Measurements from ENCODE around the gene JPH2. TPM values are rescaled to one million over a fixed set of nuclear protein-coding genes. Genes with fewer than 3 reads are reported as not detected.
A peak's percentile ranks its signal among the peaks of the same experiment; 100 is the strongest.

Gene JPH2
- total RNA-seq, 1 donor from 2014 or later: 14.2 TPM

DNA sequence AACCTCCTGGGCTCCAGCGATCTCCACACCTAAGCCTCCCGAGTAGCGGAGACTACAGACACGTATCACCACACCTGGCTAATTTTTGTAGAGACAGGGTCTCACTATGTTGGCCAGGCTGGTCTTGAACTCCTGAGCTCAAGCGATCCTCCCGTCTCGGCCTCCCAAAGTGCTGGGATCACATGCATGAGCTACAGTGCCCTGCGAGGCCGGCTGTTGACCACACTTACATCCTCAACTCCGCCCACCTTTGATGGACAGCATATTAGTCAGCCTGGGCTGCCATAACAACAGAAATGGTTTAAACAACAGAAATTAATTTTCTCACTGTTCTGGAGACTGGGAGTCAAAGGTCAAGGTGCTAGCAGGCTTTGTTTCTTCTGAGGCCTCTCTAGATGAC, 107.7 kb downstream of the JPH2 start:
- Mint-ChIP-seq H3K36me3 (ENCODE audit: unreplicated experiment) (no peaks in the 10 kb centered on the region), H3K27me3 (ENCODE audit: unreplicated experiment) (peaks cover 4% of the 10 kb centered on the region), H3K27ac (ENCODE audit: unreplicated experiment) (no peak overlapping the region), H3K4me1 (ENCODE audit: unreplicated experiment) (peaks cover 13% of the 10 kb centered on the region), H3K9me3 (ENCODE audit: unreplicated experiment) (no peaks in the 10 kb centered on the region), H3K4me3 (ENCODE audit: unreplicated experiment) (no peak overlapping the region)
- TF ChIP-seq, protein P1, sequence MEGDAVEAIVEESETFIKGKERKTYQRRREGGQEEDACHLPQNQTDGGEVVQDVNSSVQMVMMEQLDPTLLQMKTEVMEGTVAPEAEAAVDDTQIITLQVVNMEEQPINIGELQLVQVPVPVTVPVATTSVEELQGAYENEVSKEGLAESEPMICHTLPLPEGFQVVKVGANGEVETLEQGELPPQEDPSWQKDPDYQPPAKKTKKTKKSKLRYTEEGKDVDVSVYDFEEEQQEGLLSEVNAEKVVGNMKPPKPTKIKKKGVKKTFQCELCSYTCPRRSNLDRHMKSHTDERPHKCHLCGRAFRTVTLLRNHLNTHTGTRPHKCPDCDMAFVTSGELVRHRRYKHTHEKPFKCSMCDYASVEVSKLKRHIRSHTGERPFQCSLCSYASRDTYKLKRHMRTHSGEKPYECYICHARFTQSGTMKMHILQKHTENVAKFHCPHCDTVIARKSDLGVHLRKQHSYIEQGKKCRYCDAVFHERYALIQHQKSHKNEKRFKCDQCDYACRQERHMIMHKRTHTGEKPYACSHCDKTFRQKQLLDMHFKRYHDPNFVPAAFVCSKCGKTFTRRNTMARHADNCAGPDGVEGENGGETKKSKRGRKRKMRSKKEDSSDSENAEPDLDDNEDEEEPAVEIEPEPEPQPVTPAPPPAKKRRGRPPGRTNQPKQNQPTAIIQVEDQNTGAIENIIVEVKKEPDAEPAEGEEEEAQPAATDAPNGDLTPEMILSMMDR (IDR thresholded peaks at IDR 0.05): no peak
- peak; percentile 62 for DNase-seq (ENCODE audit: extremely low spot score, unreplicated experiment)

DNA sequence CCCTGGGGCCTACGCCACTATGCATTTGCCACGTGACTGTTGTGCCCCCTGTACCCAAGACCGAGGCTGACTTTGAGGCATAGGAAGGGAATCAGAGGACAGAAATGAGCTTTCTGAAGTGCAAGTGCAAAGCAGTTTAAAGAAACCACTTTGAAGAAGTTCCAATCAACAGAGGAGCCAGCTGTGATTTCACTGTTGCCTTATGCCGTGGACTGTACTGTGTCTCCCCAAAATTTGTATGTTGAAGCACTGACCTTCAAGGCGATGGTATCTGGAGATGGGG, 111.1 kb downstream of the JPH2 start:
- Mint-ChIP-seq H3K9me3 (ENCODE audit: unreplicated experiment) (no peaks in the 10 kb centered on the region), H3K36me3 (ENCODE audit: unreplicated experiment) (no peaks in the 10 kb centered on the region), H3K27ac (ENCODE audit: unreplicated experiment) (no peak overlapping the region), H3K4me3 (ENCODE audit: unreplicated experiment) (no peak overlapping the region), H3K4me1 (ENCODE audit: unreplicated experiment) (peaks cover 5% of the 10 kb centered on the region), H3K27me3 (ENCODE audit: unreplicated experiment) (peaks cover 16% of the 10 kb centered on the region)
- no peak for DNase-seq (ENCODE audit: extremely low spot score, unreplicated experiment)
- TF ChIP-seq, protein P1 (IDR thresholded peaks at IDR 0.05): no peak

DNA sequence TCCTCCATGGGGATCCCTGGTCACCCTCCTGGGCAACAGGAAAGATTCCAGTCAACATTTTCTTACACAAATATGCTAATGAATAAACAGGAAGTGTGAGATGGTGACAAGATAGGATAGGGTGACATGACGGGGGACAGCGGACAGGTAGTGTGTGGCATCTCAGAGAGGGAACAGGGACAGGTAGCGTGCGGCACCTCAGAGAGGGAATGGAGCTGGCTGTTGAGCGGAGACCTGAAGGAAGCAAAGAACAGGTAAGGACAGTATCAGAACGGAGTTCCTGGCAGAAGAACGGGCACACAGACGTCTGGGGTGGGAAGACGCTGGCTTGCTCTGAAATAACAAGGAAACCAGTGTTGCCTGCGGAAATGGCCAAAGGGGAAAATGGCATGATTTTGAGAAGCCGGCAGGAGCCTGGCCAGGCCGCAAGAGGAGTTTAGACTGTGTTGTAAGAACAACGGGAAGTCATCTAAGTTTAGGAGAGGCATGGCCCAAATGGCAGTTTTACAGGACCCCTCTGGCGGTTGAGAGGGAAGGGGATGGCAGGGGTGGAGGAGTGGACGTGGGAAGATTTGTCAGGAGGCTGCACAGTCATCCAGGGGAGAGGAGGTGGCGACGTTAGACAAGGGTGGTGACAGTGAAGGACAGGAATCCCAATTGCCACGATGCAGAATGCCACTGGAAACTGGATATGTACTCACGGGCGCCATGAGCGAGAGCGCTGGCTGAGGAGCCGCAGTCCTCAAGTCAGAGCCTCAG, 111.6 kb downstream of the JPH2 start:
- Mint-ChIP-seq H3K27ac (ENCODE audit: unreplicated experiment) (no peak overlapping the region), H3K27me3 (ENCODE audit: unreplicated experiment) (peaks cover 16% of the 10 kb centered on the region), H3K4me3 (ENCODE audit: unreplicated experiment) (no peak overlapping the region), H3K4me1 (ENCODE audit: unreplicated experiment) (peaks cover 5% of the 10 kb centered on the region), H3K36me3 (ENCODE audit: unreplicated experiment) (no peaks in the 10 kb centered on the region), H3K9me3 (ENCODE audit: unreplicated experiment) (no peaks in the 10 kb centered on the region)
- DNase-seq (ENCODE audit: extremely low spot score, unreplicated experiment): peak; percentile 54
- TF ChIP-seq, protein P1 (IDR thresholded peaks at IDR 0.05): no peak

DNA sequence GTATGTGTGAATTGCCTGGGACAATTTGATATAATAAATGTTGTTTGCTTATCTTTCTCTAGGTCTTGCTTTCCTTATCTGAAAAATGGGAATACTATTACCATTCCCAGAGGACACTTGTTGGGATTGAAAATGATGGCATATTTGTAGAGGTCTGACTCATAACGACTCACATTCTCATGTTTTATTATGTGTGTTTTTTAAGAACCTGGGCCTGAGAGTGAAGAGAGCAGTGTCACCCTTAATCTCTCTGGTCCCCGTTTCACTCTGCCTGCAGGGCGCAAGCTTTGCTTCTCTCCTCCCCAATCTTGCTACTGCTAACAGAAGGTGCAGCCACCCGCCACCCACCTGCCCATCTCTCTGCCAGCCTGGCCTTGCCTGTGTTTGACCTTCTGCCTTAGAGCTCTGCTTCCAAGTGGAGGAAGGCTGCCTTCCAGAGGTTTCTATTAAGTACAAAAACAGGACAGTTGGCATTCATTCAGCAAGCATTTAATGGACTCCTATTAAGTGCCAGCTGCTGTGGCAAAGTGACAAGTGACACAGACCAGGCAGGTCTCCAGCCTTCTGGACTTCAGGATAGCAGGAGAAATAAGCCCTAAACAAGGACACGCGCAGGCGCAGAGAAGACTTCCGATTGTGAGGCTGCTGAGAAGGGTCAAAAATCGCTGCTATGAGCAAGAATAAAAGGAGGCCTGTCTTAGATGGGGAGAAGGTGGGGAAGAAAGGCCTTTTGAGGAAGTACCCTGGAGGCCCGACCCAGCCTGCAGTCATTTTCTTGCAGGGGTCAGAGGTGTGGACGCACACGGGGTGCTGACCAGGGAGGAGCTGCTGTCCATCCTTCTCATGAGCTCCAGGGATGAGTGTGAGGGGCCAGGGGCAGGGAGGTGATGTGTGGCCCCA, 112.5 kb downstream of the JPH2 start:
- TF ChIP-seq, protein P1 (IDR thresholded peaks at IDR 0.05): no peak
- Mint-ChIP-seq H3K4me3 (ENCODE audit: unreplicated experiment) (no peak overlapping the region), H3K9me3 (ENCODE audit: unreplicated experiment) (no peaks in the 10 kb centered on the region), H3K36me3 (ENCODE audit: unreplicated experiment) (no peaks in the 10 kb centered on the region), H3K27ac (ENCODE audit: unreplicated experiment) (no peak overlapping the region), H3K27me3 (ENCODE audit: unreplicated experiment) (peaks cover 16% of the 10 kb centered on the region), H3K4me1 (ENCODE audit: unreplicated experiment) (peaks cover 5% of the 10 kb centered on the region)
- DNase-seq (ENCODE audit: extremely low spot score, unreplicated experiment): peak; percentile 54

DNA sequence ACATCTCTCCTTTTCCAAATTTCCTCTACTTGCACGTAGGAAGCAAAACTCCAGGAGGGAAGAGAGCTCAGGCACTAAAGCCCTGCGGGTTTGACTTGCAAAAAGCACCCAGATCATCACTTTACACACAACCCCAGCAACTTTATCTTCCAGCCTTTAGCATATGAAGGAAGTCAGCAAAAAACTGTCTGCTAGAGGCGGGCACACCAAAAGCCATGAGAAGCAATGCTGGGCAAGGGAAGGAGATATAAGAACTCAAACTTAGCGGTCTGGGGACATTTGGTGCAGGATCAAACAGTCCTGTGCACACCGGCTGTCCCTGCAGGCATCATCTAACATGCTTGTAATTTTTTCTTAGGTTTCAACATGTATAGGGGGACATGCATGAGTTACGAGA, 113.3 kb downstream of the JPH2 start:
- no peaks in the 10 kb centered on the region for H3K9me3 Mint-ChIP-seq (ENCODE audit: unreplicated experiment)
- TF ChIP-seq, protein P1 (IDR thresholded peaks at IDR 0.05): no peak
- no peak overlapping the region for H3K4me3 Mint-ChIP-seq (ENCODE audit: unreplicated experiment)
- DNase-seq (ENCODE audit: extremely low spot score, unreplicated experiment): no peak
- peaks cover 5% of the 10 kb centered on the region for H3K4me1 Mint-ChIP-seq (ENCODE audit: unreplicated experiment)
- no peaks in the 10 kb centered on the region for H3K36me3 Mint-ChIP-seq (ENCODE audit: unreplicated experiment)
- H3K27ac Mint-ChIP-seq (ENCODE audit: unreplicated experiment): no peak overlapping the region
- H3K27me3 Mint-ChIP-seq (ENCODE audit: unreplicated experiment): peaks cover 16% of the 10 kb centered on the region
